Stimulated activated CD4-positive, alpha-beta T cell treated with anti-CD3 and anti-CD28 coated beads, Interleukin-4, amount 100 ng/mL, for 4 hours (primary cell): ENCODE measurements around the gene SMAD2.

Experiments
- DNase-seq, 2 experiments: peaks; one replicate each; pipeline ENCODE4 v3.0.0-alpha.2; 2020

The SMAD2 gene

DNA sequence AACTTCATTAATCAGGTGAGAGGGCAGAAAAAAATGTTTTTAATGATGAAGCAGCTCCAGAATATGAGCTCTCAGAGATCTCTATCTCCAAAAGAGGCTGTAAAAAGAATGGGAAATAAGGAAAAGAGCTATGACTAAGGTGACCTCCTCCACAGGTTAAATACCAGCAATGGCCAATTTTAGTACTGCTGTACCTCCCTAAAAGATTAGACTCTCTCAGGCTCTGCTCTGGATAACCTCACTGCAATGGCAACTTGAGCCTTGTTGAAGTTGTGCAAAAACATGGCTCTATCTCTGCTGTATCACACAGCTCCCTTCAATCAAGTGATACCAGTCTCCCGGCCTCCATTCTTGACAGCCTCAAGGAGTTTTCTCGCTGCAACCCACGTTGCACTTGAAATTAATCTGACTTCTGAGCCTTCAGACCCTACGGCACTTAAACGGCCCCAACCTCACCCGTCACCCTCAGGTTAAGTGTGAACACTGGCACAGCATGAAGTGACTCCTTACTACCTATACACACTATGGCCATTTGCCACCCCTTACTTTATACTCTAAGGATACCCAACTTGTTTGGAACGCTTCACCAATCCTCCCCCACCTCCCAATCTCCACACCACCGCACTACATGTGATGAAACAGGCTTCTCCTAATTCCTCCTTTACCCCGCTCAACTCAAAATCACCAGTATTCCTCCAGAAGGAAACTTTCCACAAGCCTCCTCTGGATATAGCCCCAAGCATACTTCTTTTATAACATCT, 36.3 kb downstream of the SMAD2 start:
- no peak for DNase-seq

DNA sequence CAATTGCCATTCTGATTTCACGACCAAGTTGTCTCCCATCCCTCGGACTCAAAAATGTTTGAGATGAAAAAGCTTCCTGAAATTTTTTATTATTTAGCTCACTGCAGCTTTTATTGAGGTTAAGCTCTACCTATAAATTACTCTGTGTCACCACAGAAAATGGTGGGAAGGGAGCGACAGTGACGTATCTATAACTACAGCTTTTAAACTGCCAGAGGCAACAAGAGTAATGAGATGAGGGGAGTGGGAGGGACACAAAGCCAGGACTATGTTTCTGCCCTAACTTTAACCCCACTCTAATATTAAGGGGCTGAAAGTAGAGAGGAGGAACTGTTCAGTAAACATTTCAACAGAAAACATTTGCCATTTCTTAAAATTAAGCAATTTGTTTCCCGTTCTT, 37.4 kb downstream of the SMAD2 start:
- DNase-seq: no peak

DNA sequence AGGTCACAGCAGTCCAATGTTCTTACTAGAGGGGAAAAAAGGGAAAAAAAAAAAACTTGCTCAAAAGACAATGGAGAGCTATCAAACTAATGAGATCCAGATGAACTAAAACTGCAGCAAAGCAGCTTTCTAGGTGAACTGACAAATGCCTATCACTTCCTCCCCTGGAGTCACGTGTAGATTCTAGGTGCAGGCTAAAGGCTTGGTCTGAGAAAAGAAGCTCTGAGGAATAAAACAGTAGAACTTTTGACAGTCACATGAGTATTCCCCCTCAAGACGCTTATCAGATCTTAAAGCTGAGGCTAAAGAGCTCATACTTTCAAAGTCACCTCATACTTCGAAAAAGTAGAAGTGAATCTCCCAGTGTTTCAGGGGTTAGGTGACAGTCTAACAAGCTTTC, 42.3 kb downstream of the SMAD2 start:
- DNase-seq: no peak

DNA sequence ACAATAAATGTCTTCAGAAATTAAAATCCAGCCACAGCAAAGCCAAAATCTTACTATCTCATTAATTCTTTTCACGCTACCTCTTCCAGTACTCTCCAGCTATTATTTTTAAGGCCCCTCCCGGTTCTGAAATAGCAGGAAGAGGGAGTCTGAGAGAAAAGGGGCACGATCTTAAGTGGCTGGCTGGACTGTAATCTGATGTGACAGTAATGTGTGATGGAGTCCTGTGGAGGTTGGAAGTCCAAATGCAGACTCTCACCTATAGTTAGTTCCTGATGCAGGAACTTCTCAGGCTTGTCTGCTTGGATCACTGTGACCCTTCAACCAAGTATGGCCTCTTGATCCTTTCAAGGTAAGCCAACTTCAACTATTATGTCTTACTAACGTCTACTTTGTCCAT, 43.2 kb downstream of the SMAD2 start:
- no peak for DNase-seq

DNA sequence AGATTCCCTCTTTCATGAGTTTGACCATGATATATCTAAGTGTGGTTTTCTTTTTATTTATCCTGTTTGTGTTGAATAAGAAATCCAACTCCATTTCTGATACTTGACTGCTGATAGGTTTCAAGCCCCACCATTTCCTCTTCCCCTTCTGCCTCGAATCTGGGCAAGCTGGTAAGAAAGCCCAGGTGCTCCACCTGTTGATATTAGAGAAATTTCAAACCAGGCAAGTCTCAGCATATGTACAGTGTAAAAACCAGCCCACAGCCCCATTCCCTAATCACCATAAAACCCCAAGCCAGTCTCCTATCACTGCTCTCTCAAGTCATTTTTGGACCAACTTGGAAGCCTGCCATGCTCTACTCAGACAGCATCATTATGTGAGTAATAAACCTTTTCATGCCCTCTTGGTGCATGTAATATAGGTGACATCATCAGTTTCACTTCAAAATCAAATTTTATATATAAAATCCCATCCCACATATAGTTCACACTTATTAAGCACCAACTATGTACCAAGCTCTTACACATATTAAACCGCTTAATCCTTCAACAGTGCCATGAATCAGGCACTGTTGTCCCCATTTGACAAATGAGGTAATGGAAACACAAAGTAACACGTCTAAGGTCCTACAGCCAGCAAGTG, 46.6 kb downstream of the SMAD2 start:
- no peak for DNase-seq

DNA sequence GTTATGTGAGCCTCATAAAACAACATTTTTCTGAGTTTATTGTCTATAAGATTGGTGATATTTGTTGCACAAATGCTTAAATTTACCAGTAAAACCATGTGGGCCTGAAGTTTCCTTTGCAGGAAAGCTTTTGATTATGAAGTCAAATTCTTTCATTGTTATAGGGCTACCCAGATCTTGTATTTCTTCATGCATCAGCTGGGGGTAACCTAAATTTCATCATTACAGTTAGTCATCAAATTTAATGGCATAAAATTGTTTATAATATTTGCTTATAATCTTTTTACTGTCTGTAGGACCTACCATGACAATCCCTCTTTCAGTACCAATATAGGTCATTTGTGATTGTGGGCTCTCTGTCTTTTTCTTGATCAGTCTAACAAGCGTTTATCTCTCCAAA, 47.8 kb downstream of the SMAD2 start:
- DNase-seq: no peak

DNA sequence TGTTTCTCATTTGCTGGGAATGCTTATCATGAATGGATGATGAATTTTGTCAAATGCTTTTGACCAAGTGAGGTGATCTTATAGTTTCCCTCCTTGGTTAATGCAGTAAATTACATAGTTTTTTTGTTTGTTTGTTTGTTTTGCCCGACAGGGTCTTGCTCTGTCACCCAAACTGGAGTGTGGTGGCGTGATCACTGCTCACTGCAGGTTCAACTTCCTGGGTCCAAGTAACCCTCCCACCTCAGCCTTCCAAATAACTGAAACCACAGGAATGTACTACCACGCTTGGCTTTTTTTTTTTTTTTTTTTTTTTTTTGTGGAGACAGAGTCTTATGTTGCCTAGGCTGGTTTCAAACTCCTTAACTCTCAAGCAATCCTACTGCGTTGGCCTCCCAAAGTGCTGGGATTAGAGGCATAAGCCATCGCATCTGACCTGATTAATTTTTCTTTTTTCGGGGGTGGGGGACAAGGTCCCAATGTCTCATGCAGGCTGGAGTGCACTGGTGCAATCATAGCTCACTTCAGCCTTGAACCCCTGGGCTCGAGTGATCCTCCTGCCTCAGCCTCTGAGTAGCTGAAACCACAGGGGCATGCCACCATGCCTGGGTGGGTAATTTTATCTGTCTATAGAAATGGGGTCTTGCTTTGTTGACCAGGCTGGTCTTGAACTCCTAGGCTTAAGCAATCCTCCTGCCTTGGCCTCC, 48.6 kb downstream of the SMAD2 start:
- DNase-seq: no peak

DNA sequence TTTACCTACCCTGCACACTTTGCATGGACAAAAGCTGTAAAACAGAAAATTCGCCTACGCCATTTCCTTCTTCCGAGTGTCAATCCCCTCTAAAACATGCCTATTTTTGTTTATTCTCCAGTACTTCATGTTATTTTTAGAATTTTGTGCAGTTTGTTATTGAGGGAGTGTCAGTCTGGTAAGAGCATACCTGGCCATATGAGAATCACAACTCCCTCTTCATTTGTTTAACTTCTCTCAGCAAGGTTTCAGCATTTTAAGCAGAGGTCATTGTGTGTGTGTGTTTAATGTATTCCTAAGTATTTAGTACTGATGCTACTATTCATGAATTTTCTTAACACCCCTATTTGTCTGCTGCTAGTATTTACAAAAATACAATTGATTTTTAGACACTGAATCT, 49.4 kb downstream of the SMAD2 start:
- DNase-seq: no peak

DNA sequence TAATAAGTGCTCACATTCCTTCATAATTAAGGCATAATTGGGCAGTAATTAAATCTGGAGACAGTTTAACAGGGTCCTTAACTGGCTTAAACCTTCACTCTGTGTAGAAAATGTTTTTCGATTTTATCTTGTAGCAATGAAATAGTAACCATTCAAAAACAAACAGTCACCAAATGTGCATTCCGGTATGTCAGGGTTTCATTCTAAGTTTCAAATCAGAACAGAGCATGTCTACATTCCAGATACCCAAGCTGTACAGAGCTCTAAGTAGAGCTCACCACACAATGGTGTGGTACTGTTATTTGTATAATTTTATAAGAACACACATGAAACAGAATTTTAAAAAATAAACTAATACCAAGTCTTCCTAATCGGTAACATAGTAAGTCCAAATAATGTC, 52.6 kb downstream of the SMAD2 start:
- no peak for DNase-seq

DNA sequence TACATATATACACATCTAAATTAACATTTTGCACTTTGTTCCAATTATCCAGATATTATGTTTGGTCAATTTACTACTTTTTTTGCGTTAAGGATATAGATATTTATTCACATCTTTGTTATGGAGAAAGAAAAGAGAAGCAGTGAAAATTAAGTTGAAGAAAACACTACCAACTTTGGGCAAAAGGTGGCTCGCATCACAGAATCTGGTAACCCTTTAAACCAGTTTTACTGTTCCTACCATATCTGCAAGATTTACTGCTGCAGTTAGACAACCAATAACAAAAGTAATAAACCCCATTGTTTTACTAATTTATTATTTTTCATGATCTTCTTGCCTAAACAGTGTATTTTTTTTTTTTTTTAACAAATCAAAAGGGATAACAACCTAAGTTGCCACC, 53.6 kb downstream of the SMAD2 start:
- no peak for DNase-seq

DNA sequence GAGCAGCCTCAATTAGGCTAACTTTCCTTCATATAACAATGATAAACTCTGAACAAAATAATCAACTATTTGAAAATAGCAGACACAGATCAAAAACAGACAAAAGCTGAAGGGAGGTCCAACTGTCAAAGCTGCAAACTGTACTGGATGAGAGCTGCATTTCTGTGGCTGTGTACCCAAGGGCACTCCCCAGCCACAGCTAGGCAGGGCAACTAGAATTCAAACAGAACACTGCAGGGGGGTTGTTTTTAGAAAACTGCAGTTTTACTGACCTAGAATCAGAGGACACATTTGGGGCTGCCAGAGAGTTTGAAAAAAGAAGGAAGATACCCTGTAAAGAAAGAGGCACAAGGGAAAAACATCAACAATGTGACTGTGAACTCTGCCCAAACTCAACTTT, 56.8 kb downstream of the SMAD2 start:
- no peak for DNase-seq

DNA sequence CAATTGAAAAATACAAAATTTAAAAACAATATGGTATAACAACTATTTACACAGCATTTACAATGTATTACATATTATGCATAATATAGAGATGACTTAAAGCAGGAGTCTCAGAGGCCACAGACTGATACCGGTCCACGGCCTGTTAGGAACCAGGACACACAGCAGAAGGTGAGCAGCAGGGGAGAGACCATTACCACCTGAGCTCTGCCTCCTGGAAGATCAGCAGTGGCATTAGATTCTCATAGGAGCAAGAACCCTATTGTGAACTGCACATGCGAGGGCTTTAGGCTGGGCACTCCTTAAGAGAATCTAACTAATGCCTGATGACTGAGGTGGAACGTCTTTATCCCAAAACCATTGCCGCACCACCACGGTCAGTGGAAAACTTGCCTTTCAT, 58.0 kb downstream of the SMAD2 start:
- no peak for DNase-seq

DNA sequence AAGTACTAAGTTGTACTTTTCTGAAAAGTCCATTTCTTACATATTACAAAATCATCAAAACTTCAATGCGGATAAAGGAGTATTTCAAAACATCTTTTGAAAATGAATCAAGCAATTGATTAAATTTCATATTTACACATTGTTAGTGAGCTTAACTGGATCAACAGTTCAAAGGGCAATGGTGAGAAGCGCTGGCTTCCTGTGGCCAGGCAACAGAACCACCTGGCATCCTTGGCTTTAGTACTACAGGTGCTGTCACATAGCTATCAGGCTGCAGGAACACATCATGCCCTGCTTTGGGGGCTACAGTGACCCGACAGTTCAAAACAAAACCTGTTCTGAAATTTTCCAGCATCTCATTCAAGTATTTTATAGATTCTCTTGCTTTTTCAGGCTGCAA, 59.2 kb downstream of the SMAD2 start:
- DNase-seq: no peak

DNA sequence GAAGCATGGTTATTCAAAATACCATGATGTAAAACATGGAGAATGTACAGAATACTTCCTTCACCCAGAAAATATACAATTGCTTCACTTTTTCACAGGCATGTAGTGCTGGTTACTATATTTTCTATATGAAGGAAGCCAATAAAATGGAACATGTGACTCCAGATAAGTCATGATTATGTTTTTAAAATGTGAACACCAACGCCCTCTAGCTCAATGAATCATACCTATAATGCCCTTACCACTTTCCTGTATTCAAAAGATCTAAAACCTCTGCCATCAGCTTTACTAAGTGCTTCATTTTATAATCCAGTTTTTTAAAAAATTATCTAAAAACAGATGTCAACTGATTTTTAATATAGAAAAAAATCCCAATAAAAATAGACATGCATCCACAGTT, 59.9 kb downstream of the SMAD2 start:
- no peak for DNase-seq

DNA sequence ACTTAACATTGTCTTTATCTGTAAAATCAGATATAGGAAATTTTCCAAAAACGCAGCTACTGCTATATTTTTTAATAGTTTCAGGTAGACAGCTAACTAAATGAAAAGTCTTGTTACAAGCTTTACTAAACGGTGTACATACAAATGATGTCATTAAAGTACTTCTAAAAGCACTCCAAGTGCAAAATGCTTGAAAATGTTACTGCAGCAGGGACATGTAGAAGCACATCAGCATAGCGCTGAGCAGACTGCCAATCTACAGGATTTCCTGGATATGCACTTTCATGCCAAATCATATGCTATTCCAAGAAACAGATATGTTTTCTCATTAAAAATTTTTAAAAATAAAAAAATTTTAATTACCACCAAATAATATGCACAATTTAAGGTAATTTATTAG, 61.7 kb downstream of the SMAD2 start:
- no peak for DNase-seq

DNA sequence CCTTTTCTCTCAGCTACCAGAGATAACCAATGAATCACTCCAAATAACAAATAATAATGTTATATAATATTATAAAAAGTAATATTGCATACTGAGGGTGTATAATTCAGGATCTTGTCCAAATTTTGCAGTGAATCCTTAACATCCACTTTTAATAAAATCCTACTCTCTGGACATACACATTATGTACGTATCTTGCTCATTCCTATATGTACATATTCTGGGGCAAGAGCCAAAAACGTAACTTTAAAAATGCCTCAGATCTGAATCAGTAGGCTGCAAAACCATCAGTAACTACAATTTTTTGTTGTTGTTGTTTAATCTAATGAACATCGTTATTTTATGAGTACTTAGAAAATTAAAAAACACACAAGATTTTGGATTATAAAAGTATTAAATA, 65.3 kb downstream of the SMAD2 start:
- no peak for DNase-seq

DNA sequence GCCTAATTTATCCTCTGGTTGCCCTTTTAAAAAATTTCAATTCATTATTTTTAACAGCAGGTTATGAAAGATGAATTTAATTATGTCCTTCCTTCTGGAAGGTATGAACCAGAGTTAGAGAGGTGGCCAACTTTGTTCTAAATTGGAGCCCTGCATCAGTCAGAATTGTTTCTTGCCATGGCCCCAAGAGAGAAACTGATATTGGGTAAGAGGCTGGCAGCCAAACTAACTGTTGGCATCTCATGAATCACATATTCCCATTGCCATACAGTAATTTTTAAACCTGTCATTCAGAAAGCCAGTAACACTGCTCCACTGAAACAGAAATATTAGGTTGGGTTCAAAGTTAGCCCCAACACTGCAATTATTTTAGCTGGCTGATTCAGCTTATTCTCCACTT, 67.4 kb downstream of the SMAD2 start:
- no peak for DNase-seq

DNA sequence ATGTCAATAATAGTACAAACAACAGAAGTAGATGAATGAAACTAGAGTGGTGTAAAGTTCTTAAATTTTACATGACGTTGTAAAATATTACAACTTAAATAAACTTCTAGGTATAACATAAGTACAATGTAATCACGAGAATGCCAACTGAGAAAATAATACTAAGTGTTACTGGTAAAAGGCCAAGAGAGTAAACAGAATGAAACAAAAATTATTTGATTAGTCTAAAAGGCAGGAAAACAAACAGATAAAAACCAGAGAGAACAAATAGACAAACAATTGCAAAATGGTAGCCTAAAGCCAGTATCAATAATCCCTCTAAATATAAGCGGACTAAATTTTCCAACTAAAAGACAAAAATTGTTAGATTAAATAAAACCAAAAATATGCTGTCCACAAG, 71.9 kb downstream of the SMAD2 start:
- no peak for DNase-seq

DNA sequence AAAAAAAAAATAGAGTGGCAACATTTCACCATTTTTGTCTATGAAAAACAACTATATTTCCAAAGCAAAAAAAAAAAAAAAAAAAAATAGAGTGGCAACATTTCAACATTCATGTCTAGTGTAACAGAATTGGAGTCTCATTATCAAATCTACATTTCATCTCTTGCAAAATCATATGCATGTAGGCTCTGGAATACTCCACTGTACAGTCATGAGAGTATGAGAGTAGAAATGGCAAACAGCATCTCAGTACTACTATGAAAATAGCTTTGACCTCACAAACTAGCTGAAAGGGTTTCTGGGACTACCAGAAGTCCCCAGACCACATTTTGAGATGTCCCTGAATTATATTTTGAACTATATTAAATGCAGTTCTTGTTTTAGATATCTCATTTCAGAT, 82.8 kb downstream of the SMAD2 start:
- DNase-seq: no peak

DNA sequence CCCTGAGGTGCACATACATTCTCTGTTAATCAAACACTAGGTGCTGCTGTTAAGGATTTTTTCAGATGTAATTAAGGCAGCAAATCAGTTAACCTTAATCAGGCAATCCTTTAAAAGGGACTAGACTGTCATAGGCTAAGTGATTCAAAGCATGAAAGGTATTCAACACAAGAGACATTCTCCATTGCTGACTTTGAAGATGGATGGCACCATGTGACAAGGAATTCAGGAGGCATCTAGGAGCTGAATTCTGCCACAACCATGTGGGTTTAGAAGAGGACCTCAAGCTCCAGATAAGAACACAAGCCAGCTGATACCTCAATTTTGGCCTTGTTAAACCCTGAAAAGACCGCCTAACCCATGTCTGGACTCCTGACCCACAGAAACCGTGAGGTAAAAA, 84.0 kb downstream of the SMAD2 start:
- no peak for DNase-seq

DNA sequence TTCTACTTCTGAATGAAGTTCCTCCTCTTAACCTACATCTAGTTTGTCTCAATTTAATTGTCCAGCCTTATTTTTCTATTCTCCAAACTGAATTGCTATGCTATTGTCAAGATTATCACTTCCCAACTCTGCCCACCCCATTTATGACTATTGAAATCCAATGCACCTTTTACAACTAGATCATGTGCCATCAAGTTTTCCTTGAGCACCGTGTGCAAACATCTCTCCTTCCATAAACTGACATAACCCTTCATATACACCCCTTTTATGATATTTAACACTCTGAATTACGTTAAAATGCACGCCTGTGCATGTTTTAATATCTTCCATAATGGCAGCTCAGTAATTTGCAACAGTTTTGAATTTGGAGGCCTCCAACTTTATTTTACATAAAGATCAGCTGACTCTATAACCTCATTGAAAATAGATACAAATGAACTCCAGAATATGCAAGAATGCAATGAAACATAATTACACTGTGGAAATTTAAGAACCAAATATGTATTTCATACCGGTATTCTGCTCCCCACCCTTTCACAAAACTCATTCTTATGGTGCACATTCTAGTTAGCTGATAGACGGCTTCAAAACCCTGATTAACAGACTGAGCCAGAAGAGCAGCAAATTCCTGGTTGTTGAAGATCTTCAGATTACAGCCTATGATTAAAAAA, 85.5 kb downstream of the SMAD2 start:
- no peak for DNase-seq

DNA sequence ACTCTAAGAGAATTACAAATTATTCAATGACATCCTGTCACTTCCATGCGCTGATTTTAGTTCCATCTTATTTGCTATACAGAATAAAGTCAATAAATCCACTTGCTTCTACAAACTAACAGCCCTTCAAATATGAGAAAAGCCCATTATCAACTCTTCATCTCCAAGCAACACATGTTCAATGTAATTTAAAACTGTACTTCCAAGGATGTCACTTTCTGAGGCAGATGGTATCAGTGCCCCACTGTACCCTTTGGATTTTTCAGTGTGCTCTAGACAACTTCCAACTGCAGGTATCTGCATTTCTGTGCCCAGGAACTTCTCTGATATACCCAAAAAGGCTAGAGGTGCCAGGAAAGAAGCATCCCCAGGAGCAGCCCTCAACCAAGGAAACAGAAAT, 87.6 kb downstream of the SMAD2 start:
- no peak for DNase-seq

DNA sequence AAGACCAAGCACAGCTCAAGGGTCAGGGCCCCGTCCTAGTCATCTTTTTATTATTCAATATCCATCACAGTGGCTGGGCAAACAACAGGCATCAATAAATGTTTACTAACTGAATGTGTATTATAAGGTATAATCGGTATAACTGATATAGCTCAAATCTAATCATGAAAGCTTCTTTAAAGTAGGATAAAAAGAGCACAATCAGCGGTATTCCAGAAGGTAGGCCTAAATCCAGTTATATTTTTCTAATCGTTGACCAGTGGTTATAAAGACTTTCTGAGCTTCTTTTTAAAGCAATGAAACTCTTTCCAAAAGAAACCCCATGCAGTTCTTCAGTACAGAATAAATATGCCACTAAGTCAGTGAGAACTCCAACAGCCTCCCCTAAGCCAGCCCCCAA, 92.1 kb downstream of the SMAD2 start:
- DNase-seq: no peak

DNA sequence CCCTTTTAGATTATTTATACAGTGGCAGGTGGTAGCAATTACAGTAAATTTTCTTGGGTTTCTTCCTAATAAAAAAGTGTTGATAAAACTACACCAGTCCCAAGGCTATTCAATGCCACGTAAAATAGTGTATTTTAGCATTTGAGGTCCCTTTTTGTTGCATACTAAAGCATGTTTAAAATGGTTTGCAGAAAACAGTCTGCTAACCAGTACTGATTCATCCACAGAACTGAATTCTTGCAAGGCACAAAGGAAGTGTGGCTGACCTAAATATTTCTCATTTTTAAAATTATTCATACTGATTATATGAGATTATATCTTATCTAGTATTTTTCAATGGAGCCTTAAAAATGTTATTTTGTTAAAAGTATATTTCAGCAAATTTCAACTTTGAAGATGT, 98.1 kb downstream of the SMAD2 start:
- no peak for DNase-seq
